ENCODE results near the gene USP37. TPM values are rescaled to one million over a fixed set of nuclear protein-coding genes. Genes with fewer than 3 reads are reported as not detected.

The USP37 gene
- total and polyA plus RNA-seq, 2 of the 4 experiments (the other 2 are of a cell fraction) = 1.6 to 6.5 TPM

- dilution Hi-C loops (cut with HindIII; ENCODE audit: low sequenced_read_pairs, unreplicated experiment) (no loop called here), in situ Hi-C loops (cut with MboI; ENCODE audit: low sequenced_read_pairs) (no loop called here), intact Hi-C loops (cut with micrococcal nuclease) (no loop called here)
- BruUV-seq (replicated peaks) = no TSS peak
- H3K27ac ChIP-seq (ENCODE audit: insufficient read depth, low read length) = no peak overlapping the region
- H3K4ac ChIP-seq (ENCODE audit: low read depth, low read length) = no peak overlapping the region
- no peak overlapping the region for H4K91ac ChIP-seq (ENCODE audit: insufficient read depth, low read depth, low read length)
- no peak overlapping the region for H2BK120ac ChIP-seq (ENCODE audit: low read depth, low read length)
- no peaks in the 10 kb centered on the region for H3K4me1 ChIP-seq (ENCODE audit: control insufficient read depth, insufficient read depth, low read length)
- CTCF ChIA-PET = no interaction called here
- no peak overlapping the region for H3K23ac ChIP-seq (ENCODE audit: low read depth, low read length)
- H3K9me3 ChIP-seq (ENCODE audit: control insufficient read depth, insufficient read depth, low read length) = no peaks in the 10 kb centered on the region
- H3K27me3 ChIP-seq (ENCODE audit: control insufficient read depth, insufficient read depth, low read length) = peaks cover 14% of the 10 kb centered on the region
- H4K8ac ChIP-seq (ENCODE audit: low read depth in 2 of 2, low read length in 2 of 2) = no peak overlapping the region
- no peak overlapping the region for H2AK5ac ChIP-seq (ENCODE audit: low read depth, low read length)
- no peak overlapping the region for H2AFZ ChIP-seq (replicated peaks; ENCODE audit: low read length, poor library complexity)
- no peak overlapping the region for H3K56ac ChIP-seq (ENCODE audit: extremely low read depth, insufficient read depth, low read length)
- no peak overlapping the region for H3K14ac ChIP-seq (replicated peaks; ENCODE audit: low read depth, low read length)
- no peaks in the 10 kb centered on the region for H3K79me1 ChIP-seq (ENCODE audit: low read depth in 1 of 2, low read length in 2 of 2)
- POLR2A ChIA-PET (ENCODE audit: unreplicated experiment) = no interaction called here
- DNase-seq (no peak), ATAC-seq (ENCODE audit: low read depth) (no peak)
- H3K4me3 ChIP-seq (ENCODE audit: insufficient read depth, low read depth, low read length) = no peak overlapping the region
- WGBS, 2 experiments (ENCODE audit: extremely low coverage in 2 of 2, insufficient read length in 1 of 2) = no CpG with 5 or more reads among the region's 2 CpGs
- no peak overlapping the region for H2BK20ac ChIP-seq (ENCODE audit: low read depth, low read length)
- H2BK5ac ChIP-seq (ENCODE audit: low read depth, low read length, poor library complexity, severe bottlenecking) = no peak overlapping the region
- no peak overlapping the region for H3K4me2 ChIP-seq (ENCODE audit: low read depth, low read length)
- H2BK15ac ChIP-seq (ENCODE audit: low read depth, low read length) = no peak overlapping the region
- H4K20me1 ChIP-seq (ENCODE audit: insufficient read depth, low read length) = no peaks in the 10 kb centered on the region
- H3K9me1 ChIP-seq (ENCODE audit: insufficient read depth, low read length) = no peaks in the 10 kb centered on the region; the same call in 1 of the 2 replicates
- H3K9ac ChIP-seq (ENCODE audit: low read depth, low read length) = no peak overlapping the region
- no peak overlapping the region for H4K5ac ChIP-seq (ENCODE audit: low read depth, low read length)
- H2AK9ac ChIP-seq (replicated peaks; ENCODE audit: low read depth, low read length, poor library complexity) = no peak overlapping the region
- no peaks in the 10 kb centered on the region for H3K36me3 ChIP-seq (ENCODE audit: control insufficient read depth, insufficient read depth, low read length)
- TF ChIP-seq POLR2A (IDR thresholded peaks at IDR 0.05; ENCODE audit: low read depth, low read length) (no peak), SMC3 (IDR thresholded peaks at IDR 0.05; ENCODE audit: low read depth, low read length) (no peak), NFE2L2 (IDR thresholded peaks at IDR 0.05; ENCODE audit: low read depth, low read length) (no peak), RCOR1 (IDR thresholded peaks at IDR 0.05; ENCODE audit: insufficient replicate concordance, low read length) (no peak), RFX5 (IDR thresholded peaks at IDR 0.05; ENCODE audit: low read depth, low read length) (no peak), ELK1 (IDR thresholded peaks at IDR 0.05; ENCODE audit: borderline replicate concordance, low read depth, low read length) (no peak), USF2 (IDR thresholded peaks at IDR 0.05; ENCODE audit: low read depth, low read length) (no peak), BHLHE40 (IDR thresholded peaks at IDR 0.05; ENCODE audit: low read depth, low read length) (no peak), CHD1 (IDR thresholded peaks at IDR 0.05; ENCODE audit: low read depth, low read length) (no peak), FOS (IDR thresholded peaks at IDR 0.05; ENCODE audit: low read depth, low read length) (no peak), MAFK (IDR thresholded peaks at IDR 0.05; ENCODE audit: low read depth, low read length) (no peak)
- H3K18ac ChIP-seq (ENCODE audit: low read depth, low read length) = no peak overlapping the region
Observed at GRCh38 chr2:218421027-218421426, 147.1 kb downstream of the USP37 start.

All from IMR-90 (cell line).